HG02938 (cell line): ENCODE results near the gene TBCB.
"Not testable (repeated sequence)": the region's sequence is repeated elsewhere in the genome, so short reads cannot be mapped to it uniquely, and the experiment has no call there.

Experiments used
- ATAC-seq: cut with Tn5 transposase; IDR thresholded peaks from one replicate; pipeline ENCODE4 v1.9.1; 2021; ENCODE audit warnings: mild to moderate bottlenecking, moderate library complexity; ENCODE audit not compliant: unreplicated experiment

The TBCB gene

GRCh38 chr19:36115453-36116343 is at the start of gene TBCB:
TSS of gene TBCB (plus strand) at chr19:36115468. CDS start at chr19:36115561, 93 bp downstream.
- ATAC-seq, result peak; percentile 26

GRCh38 chr19:36067681-36068080 is 47.6 kb upstream of the TBCB start:
- no peak for ATAC-seq

- not testable (repeated sequence) for ATAC-seq
These were observed 46.3 kb upstream of the TBCB start for GRCh38 chr19:36068810-36069499.

GRCh38 chr19:36072081-36072480 is 43.2 kb upstream of the TBCB start:
- ATAC-seq, result no peak

GRCh38 chr19:36073121-36073876 is 42.0 kb upstream of the TBCB start:
- no peak for ATAC-seq

GRCh38 chr19:36079389-36079945 is 35.8 kb upstream of the TBCB start:
- no peak for ATAC-seq

GRCh38 chr19:36081385-36081784 is 33.9 kb upstream of the TBCB start:
- ATAC-seq, result no peak

- no peak for ATAC-seq
These were observed 33.4 kb upstream of the TBCB start for GRCh38 chr19:36081894-36082293.

- no peak for ATAC-seq
These were observed 32.4 kb upstream of the TBCB start for GRCh38 chr19:36082916-36083315.

- ATAC-seq, result no peak
These were observed 30.8 kb upstream of the TBCB start for GRCh38 chr19:36084231-36085009.

- no peak for ATAC-seq
These were observed 28.9 kb upstream of the TBCB start for GRCh38 chr19:36086326-36086725.

- ATAC-seq, result no peak
These were observed 25.4 kb upstream of the TBCB start for GRCh38 chr19:36089847-36090246.

- ATAC-seq, result no peak
These were observed 24.2 kb upstream of the TBCB start for GRCh38 chr19:36090910-36091695.

GRCh38 chr19:36092566-36092965 is 22.7 kb upstream of the TBCB start:
- no peak for ATAC-seq

- no peak for ATAC-seq
These were observed 22.1 kb upstream of the TBCB start for GRCh38 chr19:36093146-36093662.

- no peak for ATAC-seq
These were observed 21.6 kb upstream of the TBCB start for GRCh38 chr19:36093687-36094086.

GRCh38 chr19:36097036-36097435 is 18.2 kb upstream of the TBCB start:
- no peak for ATAC-seq

GRCh38 chr19:36099166-36099785 is 16.0 kb upstream of the TBCB start:
- no peak for ATAC-seq

- ATAC-seq, result no peak
These were observed 14.8 kb upstream of the TBCB start for GRCh38 chr19:36100476-36100875.
